ENCODE data around the gene RABGAP1L.
"Not testable (repeated sequence)": the region's sequence is repeated elsewhere in the genome, so short reads cannot be mapped to it uniquely, and the experiment has no call there.

Gene RABGAP1L

GRCh38 chr1:174238845-174239501 lies 79.7 kb downstream of the RABGAP1L start:
- not testable (repeated sequence) for DNase-seq (ENCODE audit: low read depth in 2 of 2)

- no peak for DNase-seq (ENCODE audit: low read depth in 2 of 2)
These were observed 80.2 kb downstream of the RABGAP1L start for GRCh38 chr1:174239541-174239940.

GRCh38 chr1:174242856-174243255 lies 83.5 kb downstream of the RABGAP1L start:
- DNase-seq (ENCODE audit: low read depth in 2 of 2), result no peak

- DNase-seq (ENCODE audit: low read depth in 2 of 2), result no peak
These were observed 84.2 kb downstream of the RABGAP1L start for GRCh38 chr1:174243451-174244000.

GRCh38 chr1:174244017-174244416 lies 84.7 kb downstream of the RABGAP1L start:
- no peak for DNase-seq (ENCODE audit: low read depth in 2 of 2)

- DNase-seq (ENCODE audit: low read depth in 2 of 2), result no peak
These were observed 88.2 kb downstream of the RABGAP1L start for GRCh38 chr1:174247472-174247871.

- DNase-seq (ENCODE audit: low read depth in 2 of 2), result no peak
These were observed 88.7 kb downstream of the RABGAP1L start for GRCh38 chr1:174248041-174248440.

GRCh38 chr1:174256386-174256785 lies 97.1 kb downstream of the RABGAP1L start:
- not testable (repeated sequence) for DNase-seq (ENCODE audit: low read depth in 2 of 2)

GRCh38 chr1:174258148-174258550 lies 98.8 kb downstream of the RABGAP1L start:
- DNase-seq (ENCODE audit: low read depth in 2 of 2), result peak; percentile 2 to 9

- no peak for DNase-seq (ENCODE audit: low read depth in 2 of 2)
These were observed 103.3 kb downstream of the RABGAP1L start for GRCh38 chr1:174262349-174263241.

- no peak for DNase-seq (ENCODE audit: low read depth in 2 of 2)
These were observed 106.0 kb downstream of the RABGAP1L start for GRCh38 chr1:174265282-174265681.

- DNase-seq (ENCODE audit: low read depth in 2 of 2), result no peak
These were observed 107.2 kb downstream of the RABGAP1L start for GRCh38 chr1:174266476-174266875.

- no peak for DNase-seq (ENCODE audit: low read depth in 2 of 2)
These were observed 107.8 kb downstream of the RABGAP1L start for GRCh38 chr1:174266991-174267612.

GRCh38 chr1:174269989-174270651 lies 110.8 kb downstream of the RABGAP1L start:
- no peak for DNase-seq (ENCODE audit: low read depth in 2 of 2)

GRCh38 chr1:174273190-174273589 lies 113.9 kb downstream of the RABGAP1L start:
- no peak for DNase-seq (ENCODE audit: low read depth in 2 of 2)

GRCh38 chr1:174273776-174274175 lies 114.5 kb downstream of the RABGAP1L start:
- DNase-seq (ENCODE audit: low read depth in 2 of 2), result no peak

GRCh38 chr1:174274452-174274851 lies 115.1 kb downstream of the RABGAP1L start:
- no peak for DNase-seq (ENCODE audit: low read depth in 2 of 2)

GRCh38 chr1:174274884-174275283 lies 115.6 kb downstream of the RABGAP1L start:
- DNase-seq (ENCODE audit: low read depth in 2 of 2), result no peak

- no peak for DNase-seq (ENCODE audit: low read depth in 2 of 2)
These were observed 116.8 kb downstream of the RABGAP1L start for GRCh38 chr1:174276087-174276486.

- no peak for DNase-seq (ENCODE audit: low read depth in 2 of 2)
These were observed 124.7 kb downstream of the RABGAP1L start for GRCh38 chr1:174284052-174284451.

- DNase-seq (ENCODE audit: low read depth in 2 of 2), result no peak
These were observed 126.7 kb downstream of the RABGAP1L start for GRCh38 chr1:174286042-174286441.

All from stimulated activated CD8-positive, alpha-beta memory T cell treated with anti-CD3 and anti-CD28 coated beads, Interleukin-2, amount 100 ng/mL, for 48 hours (primary cell).